AG09319 (cell line): Measurements from ENCODE around the gene SLC17A6.

Source experiments
- DNase-seq: peaks from one replicate; pipeline ENCODE4 v3.0.0-alpha.2; 2010; ENCODE audit warnings: low read depth; ENCODE audit errors: extremely low read depth
- CTCF ChIP-seq: IDR thresholded peaks from 2 replicates; pipeline ENCODE4 v1.5.1; 2011; ENCODE audit warnings: low read depth, mild to moderate bottlenecking, inconsistent platforms, low read length, moderate library complexity

The SLC17A6 gene

DNA sequence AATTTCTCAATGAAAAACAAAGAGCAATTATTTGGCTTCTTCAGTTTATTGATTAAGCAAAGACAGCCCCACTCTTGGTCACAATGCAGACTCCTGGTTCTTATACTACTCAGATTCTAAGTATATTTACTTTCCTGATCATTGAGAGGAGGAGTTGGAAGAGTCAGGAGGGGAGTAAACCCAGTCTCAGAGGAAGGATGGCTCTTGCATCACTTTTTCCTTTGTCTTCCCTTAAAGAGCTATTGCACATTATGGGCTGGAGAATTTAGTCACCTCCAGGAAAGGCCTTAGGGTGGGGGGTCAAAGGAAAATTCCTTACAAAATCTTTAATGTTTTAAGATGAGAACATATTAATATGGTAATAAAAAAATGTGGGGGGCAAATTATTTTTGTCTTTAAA is 8.1 kb downstream of the SLC17A6 start:
- TF ChIP-seq CTCF = no peak
- DNase-seq = no peak

- TF ChIP-seq CTCF = no peak
- no peak for DNase-seq
These were observed 9.8 kb downstream of the SLC17A6 start for GRCh38 chr11:22347857-22348487.

DNA sequence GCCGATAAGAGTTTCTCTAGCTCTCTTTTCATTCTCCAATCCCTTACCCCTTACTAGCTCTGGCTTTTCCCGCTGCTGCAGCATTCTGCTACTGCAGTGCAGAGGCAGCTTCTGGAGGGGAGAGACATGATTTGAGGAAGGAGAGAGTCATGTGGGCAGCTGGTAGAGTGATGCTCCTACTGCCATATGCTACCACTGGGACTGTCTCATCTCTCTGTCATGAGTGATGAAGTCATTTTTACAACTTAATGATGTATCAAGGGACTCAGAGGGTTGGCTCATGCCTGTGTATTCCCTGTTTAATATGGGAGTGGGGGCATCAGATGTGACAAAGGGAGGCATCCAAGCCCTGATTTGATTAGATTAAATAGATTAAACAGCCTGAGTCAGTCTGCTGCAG is 11.3 kb downstream of the SLC17A6 start:
- no peak for TF ChIP-seq CTCF
- no peak for DNase-seq

- TF ChIP-seq CTCF = no peak
These were observed 21.1 kb downstream of the SLC17A6 start for GRCh38 chr11:22359295-22359694.

DNA sequence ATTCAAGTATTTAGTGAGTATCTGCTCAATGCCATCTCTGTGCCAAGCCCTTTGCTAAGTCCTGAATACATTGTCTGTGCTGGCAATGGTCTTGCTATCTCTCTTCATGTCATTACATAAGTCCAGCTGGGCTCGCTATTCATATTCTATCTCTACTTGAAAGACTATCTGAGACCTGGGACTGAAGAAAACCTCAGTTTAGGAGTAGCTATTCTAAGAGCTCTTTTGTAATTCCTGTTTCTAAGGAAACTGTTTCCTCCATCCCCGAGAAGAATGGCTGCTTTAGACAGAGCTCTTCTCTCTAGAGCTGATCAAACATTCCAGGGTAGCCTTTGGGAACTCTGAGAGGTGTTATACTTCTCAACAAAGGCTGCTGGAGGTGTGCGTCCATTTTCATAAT is 33.0 kb downstream of the SLC17A6 start:
- TF ChIP-seq CTCF = no peak
- DNase-seq = no peak

More at GRCh38 chr11:22359295-22359694, 21.1 kb downstream of the SLC17A6 start:
- no peak for DNase-seq

GRCh38 chr11:22387126-22387525 is 48.9 kb downstream of the SLC17A6 start:
- no peak for TF ChIP-seq CTCF
- no peak for DNase-seq

GRCh38 chr11:22389526-22390282 is 51.5 kb downstream of the SLC17A6 start:
- no peak for TF ChIP-seq CTCF
- DNase-seq = no peak
